Smooth muscle cell (in vitro differentiated cells): ENCODE results near the gene PTPRM. TPM values are rescaled to one million over a fixed set of nuclear protein-coding genes. Genes with fewer than 3 reads are reported as not detected.

Experiments
- DNase-seq: peaks from one replicate; lab custom pipeline; 2025; ENCODE audit not compliant: unreplicated experiment; lab: John Stamatoyannopoulos, UW
- H2AFZ ChIP-seq: fragments of 200-600 bp; sonication (generic); 2 replicates; pipeline ENCODE4 v1.6.0; 2016; ENCODE audit warnings: antibody characterized with exemption, low read depth, mild to moderate bottlenecking
- H3F3A ChIP-seq: fragments of 200-600 bp; sonication (generic); 2 replicates; pipeline ENCODE4 v1.6.0; 2017; ENCODE audit warnings: antibody characterized with exemption, low read depth
- H3K27ac ChIP-seq: fragments of 200-600 bp; sonication (generic); 2 replicates; pipeline ENCODE4 v1.5.1; 2016; ENCODE audit warnings: low read depth, mild to moderate bottlenecking
- H3K27me3 ChIP-seq: fragments of 200-600 bp; sonication (generic); 2 replicates; pipeline ENCODE4 v1.6.1; 2016; ENCODE audit warnings: low read depth, mild to moderate bottlenecking
- H3K36me3 ChIP-seq: fragments of 200-600 bp; sonication (generic); 2 replicates; pipeline ENCODE4 v1.5.1; 2016; ENCODE audit warnings: low read depth
- H3K4me1 ChIP-seq: fragments of 200-600 bp; sonication (generic); 2 replicates; pipeline ENCODE4 v1.5.1; 2016; ENCODE audit warnings: low read depth
- H3K4me2 ChIP-seq: fragments of 200-600 bp; sonication (generic); 2 replicates; pipeline ENCODE4 v1.6.0; 2016; ENCODE audit warnings: mild to moderate bottlenecking
- H3K4me3 ChIP-seq: fragments of 200-600 bp; sonication (generic); 2 replicates; pipeline ENCODE4 v1.5.1; 2016; ENCODE audit warnings: mild to moderate bottlenecking
- H3K79me2 ChIP-seq: fragments of 200-600 bp; sonication (generic); 2 replicates; pipeline ENCODE4 v1.6.0; 2016; ENCODE audit warnings: low read depth, mild to moderate bottlenecking
- H3K9ac ChIP-seq: fragments of 200-600 bp; sonication (generic); 2 replicates; pipeline ENCODE4 v1.6.0; 2016; ENCODE audit warnings: low read depth
- H3K9me3 ChIP-seq: fragments of 200-600 bp; sonication (generic); replicated peaks from 2 replicates; pipeline ENCODE4 v1.5.1; 2016; ENCODE audit warnings: low read depth
- H4K20me1 ChIP-seq: fragments of 200-600 bp; sonication (generic); 2 replicates; pipeline ENCODE4 v1.6.0; 2016; ENCODE audit warnings: low read depth
- CTCF ChIP-seq: fragments of 200-600 bp; sonication (generic); IDR thresholded peaks from 2 replicates; pipeline ENCODE4 v1.5.1; 2017; ENCODE audit warnings: borderline replicate concordance, mild to moderate bottlenecking, antibody characterized with exemption; ENCODE audit not compliant: insufficient read depth, poor library complexity, severe bottlenecking
- WGBS: methylation state at CpG from one replicate; pipeline ENCODE4 v1.1.7; 2016; ENCODE audit warnings: low lambda C conversion rate; 5-methylcytosine and 5-hydroxymethylcytosine counted together
- polyA plus RNA-seq: library from polyadenylated mRNA; unstranded; fragments of >200 nt; fragmentation: Nextera tagmentation; extraction: Ambion mirVana; gene quantifications from 2 replicates; pipeline ENCODE4 v1.2.1, GENCODE V29; 2016
- total RNA-seq: library from RNA; depleted of rRNA; stranded (reverse); fragments of >200 nt; gene quantifications from 2 replicates; pipeline ENCODE4 v1.2.3, GENCODE V29; 2014

The PTPRM gene
- total and polyA plus RNA-seq, 2 experiments from 2014 or later = 57.5 to 115 TPM

- Histone ChIP-seq H3F3A (no peaks in the 10 kb centered on the region), H2AFZ (no peak overlapping the region), H3K27me3 (no peaks in the 10 kb centered on the region), H3K4me2 (no peak overlapping the region), H3K4me1 (no peaks in the 10 kb centered on the region), H4K20me1 (peaks cover 60% of the 10 kb centered on the region), H3K9ac (no peak overlapping the region), H3K79me2 (peaks cover 4% of the 10 kb centered on the region), H3K36me3 (no peaks in the 10 kb centered on the region), H3K9me3 (no peaks in the 10 kb centered on the region), H3K4me3 (no peak overlapping the region), H3K27ac (no peak overlapping the region)
- TF ChIP-seq CTCF = no peak
- 87% methylated on average over 1 of the region's 1 CpG for WGBS
- DNase-seq = no peak
These were observed 290.4 kb downstream of the PTPRM start for GRCh38 chr18:7857562-7857961.

GRCh38 chr18:7859122-7859521 is 292.0 kb downstream of the PTPRM start:
- H3F3A ChIP-seq = no peaks in the 10 kb centered on the region
- H3K9ac ChIP-seq = no peak overlapping the region
- H3K79me2 ChIP-seq = peaks cover 12% of the 10 kb centered on the region
- H3K4me2 ChIP-seq = no peak overlapping the region
- 91% methylated on average over 3 of the region's 3 CpGs for WGBS
- no peak overlapping the region for H2AFZ ChIP-seq
- no peaks in the 10 kb centered on the region for H3K36me3 ChIP-seq
- DNase-seq = no peak
- H3K27me3 ChIP-seq = no peaks in the 10 kb centered on the region
- no peaks in the 10 kb centered on the region for H3K4me1 ChIP-seq
- H4K20me1 ChIP-seq = peaks cover 56% of the 10 kb centered on the region
- H3K4me3 ChIP-seq = no peak overlapping the region
- no peaks in the 10 kb centered on the region for H3K9me3 ChIP-seq
- TF ChIP-seq CTCF = no peak
- no peak overlapping the region for H3K27ac ChIP-seq

GRCh38 chr18:7870266-7870665 is 303.1 kb downstream of the PTPRM start:
- Histone ChIP-seq H3K4me2 (peak overlapping the region; percentile 5), H3K4me3 (no peak overlapping the region), H2AFZ (no peak overlapping the region), H3K79me2 (peaks cover 53% of the 10 kb centered on the region), H3K36me3 (no peaks in the 10 kb centered on the region), H3F3A (no peaks in the 10 kb centered on the region), H3K4me1 (peaks cover 16% of the 10 kb centered on the region), H3K27ac (peak overlapping the region; percentile 47), H3K27me3 (no peaks in the 10 kb centered on the region), H4K20me1 (peaks cover 20% of the 10 kb centered on the region), H3K9me3 (no peaks in the 10 kb centered on the region), H3K9ac (no peak overlapping the region)
- WGBS = 64% methylated on average over 1 of the region's 1 CpG
- TF ChIP-seq CTCF = no peak
- DNase-seq = no peak

- peak overlapping the region; percentile 47 for H3K27ac ChIP-seq
These were observed 303.7 kb downstream of the PTPRM start for GRCh38 chr18:7870855-7871254.

More at GRCh38 chr18:7870855-7871254, 303.7 kb downstream of the PTPRM start:
- Histone ChIP-seq H4K20me1 (peaks cover 20% of the 10 kb centered on the region), H3K27me3 (no peaks in the 10 kb centered on the region), H3K4me1 (peaks cover 16% of the 10 kb centered on the region), H3F3A (no peaks in the 10 kb centered on the region), H3K79me2 (peaks cover 48% of the 10 kb centered on the region), H2AFZ (no peak overlapping the region), H3K4me2 (peak overlapping the region; percentile 31), H3K36me3 (no peaks in the 10 kb centered on the region), H3K9me3 (no peaks in the 10 kb centered on the region), H3K4me3 (no peak overlapping the region), H3K9ac (no peak overlapping the region)
- no peak for DNase-seq
- no peak for TF ChIP-seq CTCF
- 46% methylated on average over 4 of the region's 4 CpGs for WGBS
